Measurements from ENCODE around the gene ZNF134.

GRCh38 chr19:57570707-57571106, 43.3 kb upstream of the ZNF134 start:
- no peak for TF ChIP-seq EZH2 (IDR thresholded peaks at IDR 0.05; ENCODE audit: low read depth, unreplicated experiment)
- TF ChIP-seq, protein P1, sequence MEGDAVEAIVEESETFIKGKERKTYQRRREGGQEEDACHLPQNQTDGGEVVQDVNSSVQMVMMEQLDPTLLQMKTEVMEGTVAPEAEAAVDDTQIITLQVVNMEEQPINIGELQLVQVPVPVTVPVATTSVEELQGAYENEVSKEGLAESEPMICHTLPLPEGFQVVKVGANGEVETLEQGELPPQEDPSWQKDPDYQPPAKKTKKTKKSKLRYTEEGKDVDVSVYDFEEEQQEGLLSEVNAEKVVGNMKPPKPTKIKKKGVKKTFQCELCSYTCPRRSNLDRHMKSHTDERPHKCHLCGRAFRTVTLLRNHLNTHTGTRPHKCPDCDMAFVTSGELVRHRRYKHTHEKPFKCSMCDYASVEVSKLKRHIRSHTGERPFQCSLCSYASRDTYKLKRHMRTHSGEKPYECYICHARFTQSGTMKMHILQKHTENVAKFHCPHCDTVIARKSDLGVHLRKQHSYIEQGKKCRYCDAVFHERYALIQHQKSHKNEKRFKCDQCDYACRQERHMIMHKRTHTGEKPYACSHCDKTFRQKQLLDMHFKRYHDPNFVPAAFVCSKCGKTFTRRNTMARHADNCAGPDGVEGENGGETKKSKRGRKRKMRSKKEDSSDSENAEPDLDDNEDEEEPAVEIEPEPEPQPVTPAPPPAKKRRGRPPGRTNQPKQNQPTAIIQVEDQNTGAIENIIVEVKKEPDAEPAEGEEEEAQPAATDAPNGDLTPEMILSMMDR (conservative IDR thresholded peaks at IDR 0.05; ENCODE audit: low read depth in 2 of 2), result no peak
- TF ChIP-seq ETS1 (IDR thresholded peaks at IDR 0.05), result no peak
- TF ChIP-seq JUNB (IDR thresholded peaks at IDR 0.05; ENCODE audit: unreplicated experiment), result no peak
- no peak for TF ChIP-seq ZNF114 (CRISPR knock-in tag; IDR thresholded peaks at IDR 0.05)
- TF ChIP-seq POLR2AphosphoS5 (IDR thresholded peaks at IDR 0.05; ENCODE audit: low read depth), result no peak
- TF ChIP-seq CREB1 (CRISPR knock-in tag; IDR thresholded peaks at IDR 0.05; ENCODE audit: low read depth), result no peak
- no peak for TF ChIP-seq EZH2phosphoT487 (IDR thresholded peaks at IDR 0.05; ENCODE audit: unreplicated experiment)
- TF ChIP-seq STAT1 (IDR thresholded peaks at IDR 0.05; ENCODE audit: unreplicated experiment), result no peak
- no peak for TF ChIP-seq REST (IDR thresholded peaks at IDR 0.05; ENCODE audit: unreplicated experiment)
- no peak for TF ChIP-seq NANOG (IDR thresholded peaks at IDR 0.05; ENCODE audit: borderline replicate concordance)
- no peak for TF ChIP-seq ZNF331 (CRISPR knock-in tag; IDR thresholded peaks at IDR 0.05; ENCODE audit: low read depth)
- TF ChIP-seq, protein P2, sequence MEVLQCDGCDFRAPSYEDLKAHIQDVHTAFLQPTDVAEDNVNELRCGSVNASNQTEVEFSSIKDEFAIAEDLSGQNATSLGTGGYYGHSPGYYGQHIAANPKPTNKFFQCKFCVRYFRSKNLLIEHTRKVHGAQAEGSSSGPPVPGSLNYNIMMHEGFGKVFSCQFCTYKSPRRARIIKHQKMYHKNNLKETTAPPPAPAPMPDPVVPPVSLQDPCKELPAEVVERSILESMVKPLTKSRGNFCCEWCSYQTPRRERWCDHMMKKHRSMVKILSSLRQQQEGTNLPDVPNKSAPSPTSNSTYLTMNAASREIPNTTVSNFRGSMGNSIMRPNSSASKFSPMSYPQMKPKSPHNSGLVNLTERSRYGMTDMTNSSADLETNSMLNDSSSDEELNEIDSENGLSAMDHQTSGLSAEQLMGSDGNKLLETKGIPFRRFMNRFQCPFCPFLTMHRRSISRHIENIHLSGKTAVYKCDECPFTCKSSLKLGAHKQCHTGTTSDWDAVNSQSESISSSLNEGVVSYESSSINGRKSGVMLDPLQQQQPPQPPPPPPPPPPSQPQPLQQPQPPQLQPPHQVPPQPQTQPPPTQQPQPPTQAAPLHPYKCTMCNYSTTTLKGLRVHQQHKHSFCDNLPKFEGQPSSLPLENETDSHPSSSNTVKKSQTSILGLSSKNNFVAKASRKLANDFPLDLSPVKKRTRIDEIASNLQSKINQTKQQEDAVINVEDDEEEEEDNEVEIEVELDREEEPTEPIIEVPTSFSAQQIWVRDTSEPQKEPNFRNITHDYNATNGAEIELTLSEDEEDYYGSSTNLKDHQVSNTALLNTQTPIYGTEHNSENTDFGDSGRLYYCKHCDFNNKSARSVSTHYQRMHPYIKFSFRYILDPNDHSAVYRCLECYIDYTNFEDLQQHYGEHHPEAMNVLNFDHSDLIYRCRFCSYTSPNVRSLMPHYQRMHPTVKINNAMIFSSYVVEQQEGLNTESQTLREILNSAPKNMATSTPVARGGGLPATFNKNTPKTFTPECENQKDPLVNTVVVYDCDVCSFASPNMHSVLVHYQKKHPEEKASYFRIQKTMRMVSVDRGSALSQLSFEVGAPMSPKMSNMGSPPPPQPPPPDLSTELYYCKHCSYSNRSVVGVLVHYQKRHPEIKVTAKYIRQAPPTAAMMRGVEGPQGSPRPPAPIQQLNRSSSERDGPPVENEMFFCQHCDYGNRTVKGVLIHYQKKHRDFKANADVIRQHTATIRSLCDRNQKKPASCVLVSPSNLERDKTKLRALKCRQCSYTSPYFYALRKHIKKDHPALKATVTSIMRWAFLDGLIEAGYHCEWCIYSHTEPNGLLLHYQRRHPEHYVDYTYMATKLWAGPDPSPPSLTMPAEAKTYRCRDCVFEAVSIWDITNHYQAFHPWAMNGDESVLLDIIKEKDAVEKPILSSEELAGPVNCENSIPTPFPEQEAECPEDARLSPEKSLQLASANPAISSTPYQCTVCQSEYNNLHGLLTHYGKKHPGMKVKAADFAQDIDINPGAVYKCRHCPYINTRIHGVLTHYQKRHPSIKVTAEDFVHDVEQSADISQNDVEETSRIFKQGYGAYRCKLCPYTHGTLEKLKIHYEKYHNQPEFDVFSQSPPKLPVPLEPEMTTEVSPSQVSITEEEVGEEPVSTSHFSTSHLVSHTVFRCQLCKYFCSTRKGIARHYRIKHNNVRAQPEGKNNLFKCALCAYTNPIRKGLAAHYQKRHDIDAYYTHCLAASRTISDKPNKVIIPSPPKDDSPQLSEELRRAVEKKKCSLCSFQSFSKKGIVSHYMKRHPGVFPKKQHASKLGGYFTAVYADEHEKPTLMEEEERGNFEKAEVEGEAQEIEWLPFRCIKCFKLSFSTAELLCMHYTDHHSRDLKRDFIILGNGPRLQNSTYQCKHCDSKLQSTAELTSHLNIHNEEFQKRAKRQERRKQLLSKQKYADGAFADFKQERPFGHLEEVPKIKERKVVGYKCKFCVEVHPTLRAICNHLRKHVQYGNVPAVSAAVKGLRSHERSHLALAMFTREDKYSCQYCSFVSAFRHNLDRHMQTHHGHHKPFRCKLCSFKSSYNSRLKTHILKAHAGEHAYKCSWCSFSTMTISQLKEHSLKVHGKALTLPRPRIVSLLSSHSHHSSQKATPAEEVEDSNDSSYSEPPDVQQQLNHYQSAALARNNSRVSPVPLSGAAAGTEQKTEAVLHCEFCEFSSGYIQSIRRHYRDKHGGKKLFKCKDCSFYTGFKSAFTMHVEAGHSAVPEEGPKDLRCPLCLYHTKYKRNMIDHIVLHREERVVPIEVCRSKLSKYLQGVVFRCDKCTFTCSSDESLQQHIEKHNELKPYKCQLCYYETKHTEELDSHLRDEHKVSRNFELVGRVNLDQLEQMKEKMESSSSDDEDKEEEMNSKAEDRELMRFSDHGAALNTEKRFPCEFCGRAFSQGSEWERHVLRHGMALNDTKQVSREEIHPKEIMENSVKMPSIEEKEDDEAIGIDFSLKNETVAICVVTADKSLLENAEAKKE (CRISPR knock-in tag; IDR thresholded peaks at IDR 0.05), result no peak
